Stomach (tissue), 9 donors: ENCODE measurements around the gene DDX39B. TPM values are rescaled to one million over a fixed set of nuclear protein-coding genes. Genes with fewer than 3 reads are reported as not detected.

Source experiments
- DNase-seq, 2 donors: peaks; one replicate each; pipeline versions ENCODE4 v3.0.0 to v3.0.0-alpha.2; 2013 to 2019
- H3K27ac ChIP-seq, 5 donors: fragments of 200-600 bp in 4 of 5; sonication (generic) in 4 of 5; one replicate each; pipeline ENCODE4 v1.5.1; 2013 to 2019; ENCODE audit warnings: mild to moderate bottlenecking in 1 of 5, moderate library complexity in 1 of 5
- H3K27me3 ChIP-seq, 3 donors: fragments of 200-600 bp; sonication (generic); one replicate each; pipeline ENCODE4 v1.5.1; 2017 to 2019; ENCODE audit warnings: mixed run types in 1 of 3
- H3K36me3 ChIP-seq, 4 donors: fragments of 200-600 bp; sonication (generic); 1 replicate in 3 of 4; 2 replicates in 1 of 4; pipeline ENCODE4 v1.5.1; 2016 to 2019
- H3K4me1 ChIP-seq, 4 donors: fragments of 200-600 bp; sonication (generic); one replicate each; pipeline ENCODE4 v1.5.1; 2016 to 2019
- H3K4me3 ChIP-seq, 4 donors: fragments of 200-600 bp; sonication (generic) in 3 of 4; one replicate each; pipeline ENCODE4 v1.5.1; 2016 to 2019; ENCODE audit warnings: mild to moderate bottlenecking in 1 of 4
- H3K9me3 ChIP-seq, 4 donors: fragments of 200-600 bp; sonication (generic); one replicate each; pipeline ENCODE4 v1.5.1; 2016 to 2019
- EP300 ChIP-seq: sonication (generic); formaldehyde crosslinking; IDR thresholded peaks from one replicate; pipeline ENCODE4 v1.6.1; 2017; ENCODE audit warnings: antibody characterized with exemption
- POLR2A ChIP-seq, 4 donors: fragments of 450-650 bp; IDR thresholded peaks; one replicate each; pipeline ENCODE4 v1.6.1; 2016; ENCODE audit warnings: antibody characterized with exemption in 4 of 4, control low read depth in 2 of 4, mild to moderate bottlenecking in 1 of 4, moderate library complexity in 1 of 4
- POLR2AphosphoS5 ChIP-seq, 3 donors: sonication (generic); formaldehyde crosslinking; IDR thresholded peaks; one replicate each; pipeline ENCODE4 v1.6.1; 2016; ENCODE audit warnings: antibody characterized with exemption in 3 of 3
- WGBS, 5 donors: extraction: QIAGEN DNeasy Blood & Tissue Kit in 3 of 5; methylation state at CpG; one replicate each; pipeline versions ENCODE4 v1.1.5 to v1.1.7; 2013 to 2018; 5-methylcytosine and 5-hydroxymethylcytosine counted together
- intact Hi-C: fragments of 100-400 bp; cut with DNase I; formaldehyde crosslinking; loops from one replicate; pipeline ENCODE4 v1.15.1; 2023; ENCODE audit warnings: low total_unique reads
- polyA plus RNA-seq, 3 donors: library from polyadenylated mRNA; stranded (reverse); fragments of 200-250 nt; gene quantifications; one replicate each; pipeline ENCODE4 v1.2.3, GENCODE V29; 2013
- total RNA-seq, 5 donors: library from RNA; depleted of rRNA; stranded (reverse); fragments of >200 nt; gene quantifications; one replicate each; pipeline versions ENCODE4 v1.1.0 to v1.2.3, GENCODE V29; 2014 to 2016
- TF ChIP-seq, protein P1 (sequence below), 7 experiments: fragments of 450-650 bp in 4 of 7; fragments of 200-600 bp in 3 of 7; sonication (generic) in 3 of 7; IDR thresholded peaks; one replicate each; pipeline ENCODE4 v1.5.1; 2016 to 2019; ENCODE audit warnings: antibody characterized with exemption in 7 of 7, control low read depth in 2 of 7, mild to moderate bottlenecking in 1 of 7
- donor health status: healthy with polysubstance abuse.
- donor health status: Bipolar disorder and iron deficiency.
- donor health status: healthy.

Gene DDX39B
- total and polyA plus RNA-seq, 8 donors = 198 to 445 (median 255) TPM

DNA sequence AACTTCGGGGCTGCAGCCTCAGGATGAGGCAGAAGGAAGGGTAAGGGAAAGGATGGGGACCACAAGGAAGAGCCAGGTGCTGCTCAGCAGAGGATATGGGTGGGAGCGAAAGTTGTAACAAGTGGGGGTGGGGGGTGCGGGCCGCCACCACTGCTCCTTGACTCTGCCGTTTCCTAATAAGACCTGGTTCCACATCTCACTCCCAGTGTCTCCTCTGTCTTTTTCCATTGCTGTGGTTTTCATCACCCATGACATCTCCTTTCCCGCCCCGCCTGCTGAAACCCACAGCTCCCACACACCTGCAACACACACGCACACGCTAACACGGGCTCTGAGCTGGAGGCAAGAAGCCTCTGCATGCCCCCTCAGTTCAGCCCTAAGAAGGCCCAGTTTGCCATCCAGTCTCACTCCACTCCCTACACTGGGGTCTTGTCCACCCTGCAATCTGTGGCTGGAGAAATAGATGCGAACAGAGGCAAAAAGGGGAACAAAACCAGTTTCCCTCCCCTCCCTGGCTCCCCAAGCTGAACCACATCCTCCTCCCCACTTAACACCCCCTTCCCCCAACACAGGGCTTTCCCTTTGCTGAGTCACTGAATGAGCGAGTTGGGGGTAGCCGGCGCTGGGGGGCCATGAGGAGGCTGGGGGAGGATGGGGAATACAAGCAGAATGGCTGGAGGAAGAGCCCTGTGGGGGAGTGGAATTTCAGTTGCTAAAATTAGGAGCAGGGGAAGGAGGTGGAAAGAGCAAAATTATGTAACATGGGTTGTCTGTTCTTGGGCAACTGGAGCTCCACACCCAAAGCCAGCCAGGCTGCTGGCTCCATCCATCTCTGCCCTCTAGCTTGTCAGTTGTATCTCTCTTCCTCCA is 17.1 kb upstream of the DDX39B start:
- DNase-seq = peak in 1 of 2 donors; percentile 52
- no peak for TF ChIP-seq EP300
- TF ChIP-seq POLR2A (IDR thresholded peaks at IDR 0.05) = no peak
- no peak for TF ChIP-seq POLR2AphosphoS5 (IDR thresholded peaks at IDR 0.05)
- TF ChIP-seq, protein P1, sequence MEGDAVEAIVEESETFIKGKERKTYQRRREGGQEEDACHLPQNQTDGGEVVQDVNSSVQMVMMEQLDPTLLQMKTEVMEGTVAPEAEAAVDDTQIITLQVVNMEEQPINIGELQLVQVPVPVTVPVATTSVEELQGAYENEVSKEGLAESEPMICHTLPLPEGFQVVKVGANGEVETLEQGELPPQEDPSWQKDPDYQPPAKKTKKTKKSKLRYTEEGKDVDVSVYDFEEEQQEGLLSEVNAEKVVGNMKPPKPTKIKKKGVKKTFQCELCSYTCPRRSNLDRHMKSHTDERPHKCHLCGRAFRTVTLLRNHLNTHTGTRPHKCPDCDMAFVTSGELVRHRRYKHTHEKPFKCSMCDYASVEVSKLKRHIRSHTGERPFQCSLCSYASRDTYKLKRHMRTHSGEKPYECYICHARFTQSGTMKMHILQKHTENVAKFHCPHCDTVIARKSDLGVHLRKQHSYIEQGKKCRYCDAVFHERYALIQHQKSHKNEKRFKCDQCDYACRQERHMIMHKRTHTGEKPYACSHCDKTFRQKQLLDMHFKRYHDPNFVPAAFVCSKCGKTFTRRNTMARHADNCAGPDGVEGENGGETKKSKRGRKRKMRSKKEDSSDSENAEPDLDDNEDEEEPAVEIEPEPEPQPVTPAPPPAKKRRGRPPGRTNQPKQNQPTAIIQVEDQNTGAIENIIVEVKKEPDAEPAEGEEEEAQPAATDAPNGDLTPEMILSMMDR (IDR thresholded peaks at IDR 0.05) = no peak
- Histone ChIP-seq H3K27ac (peak overlapping the region in 4 of 5 donors; percentile 54 to 82 (median 70)), H3K9me3 (no peaks in the 10 kb centered on the region), H3K27me3 (no peaks in the 10 kb centered on the region), H3K36me3 (peaks cover 24 to 61% (median 54%) of the 10 kb centered on the region in 4 donors), H3K4me3 (peak overlapping the region in 2 of 4 donors; percentile 0 to 1), H3K4me1 (peaks cover 4 to 63% (median 28%) of the 10 kb centered on the region in 4 donors)
- intact Hi-C loops = no loop called here
- WGBS, 5 donors = 74 to 83% (median 80%) methylated on average over 10 to 14 of the region's 14 CpGs

DNA sequence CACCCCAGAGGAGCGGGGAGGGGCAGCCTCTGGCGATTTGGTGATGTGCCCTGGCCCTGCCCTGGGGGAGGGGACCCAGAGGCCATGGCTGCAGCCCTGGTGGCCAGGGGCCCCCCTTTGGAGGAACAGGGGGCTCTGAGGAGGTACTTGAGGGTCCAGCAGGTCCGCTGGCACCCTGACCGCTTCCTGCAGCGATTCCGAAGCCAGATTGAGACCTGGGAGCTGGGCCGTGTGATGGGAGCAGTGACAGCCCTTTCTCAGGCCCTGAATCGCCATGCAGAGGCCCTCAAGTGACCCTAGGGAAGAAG is 16.5 kb upstream of the DDX39B start:
- DNase-seq = no peak
- Histone ChIP-seq H3K36me3 (peaks cover 24 to 67% (median 60%) of the 10 kb centered on the region in 4 donors), H3K4me3 (peak overlapping the region in 1 of 4 donors; percentile 0), H3K4me1 (peaks cover 4 to 65% (median 28%) of the 10 kb centered on the region in 4 donors), H3K27me3 (no peaks in the 10 kb centered on the region), H3K27ac (peak overlapping the region in 4 of 5 donors; percentile 54 to 82 (median 70)), H3K9me3 (no peaks in the 10 kb centered on the region)
- TF ChIP-seq POLR2A (IDR thresholded peaks at IDR 0.05) = no peak
- TF ChIP-seq, protein P1 (IDR thresholded peaks at IDR 0.05) = no peak
- TF ChIP-seq EP300 = no peak
- TF ChIP-seq POLR2AphosphoS5 (IDR thresholded peaks at IDR 0.05) = no peak
- intact Hi-C loops = no loop called here
- 76 to 89% (median 83%) methylated on average over 7 to 8 of the region's 8 CpGs for WGBS, 5 donors

DNA sequence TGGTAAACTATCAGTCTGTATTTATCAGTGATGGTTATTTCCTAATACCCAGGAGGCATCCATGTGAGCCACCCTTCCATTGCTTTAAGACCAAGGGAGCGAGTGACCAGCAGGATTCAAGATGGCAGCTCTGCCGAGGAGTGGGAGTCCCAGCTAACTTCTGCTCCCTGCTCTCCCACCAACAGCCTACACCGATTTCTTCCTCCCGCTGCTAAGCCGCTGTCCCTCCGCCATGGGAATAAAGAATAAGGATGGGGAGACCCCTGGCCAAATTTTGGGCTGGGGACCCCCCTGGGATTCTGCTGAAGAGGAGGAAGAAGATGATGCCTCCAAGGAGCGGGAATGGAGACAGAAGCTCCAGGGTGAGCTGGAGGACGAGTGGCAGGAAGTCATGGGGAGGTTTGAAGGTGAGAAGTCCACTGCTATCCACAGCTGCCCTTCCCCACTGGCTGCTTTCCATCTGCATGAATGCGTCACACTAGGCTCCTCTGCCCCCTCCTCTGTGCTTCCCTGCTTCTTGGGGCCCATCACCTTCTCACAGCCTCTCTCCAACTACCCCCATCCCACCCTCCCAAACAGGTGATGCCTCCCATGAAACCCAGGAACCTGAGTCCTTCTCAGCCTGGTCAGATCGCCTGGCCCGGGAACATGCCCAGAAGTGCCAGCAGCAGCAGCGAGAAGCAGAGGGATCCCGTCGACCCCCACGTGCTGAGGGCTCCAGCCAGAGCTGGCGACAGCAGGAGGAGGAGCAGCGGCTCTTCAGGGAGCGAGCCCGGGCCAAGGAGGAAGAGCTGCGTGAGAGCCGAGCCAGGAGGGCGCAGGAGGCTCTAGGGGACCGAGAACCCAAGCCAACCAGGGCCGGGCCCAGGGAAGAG is 15.9 kb upstream of the DDX39B start:
- Histone ChIP-seq H3K4me1 (peaks cover 4 to 64% (median 28%) of the 10 kb centered on the region in 4 donors), H3K9me3 (no peaks in the 10 kb centered on the region), H3K4me3 (no peak overlapping the region), H3K36me3 (peaks cover 24 to 71% (median 65%) of the 10 kb centered on the region in 4 donors), H3K27ac (peak overlapping the region in 4 of 5 donors; percentile 54 to 82 (median 70)), H3K27me3 (no peaks in the 10 kb centered on the region)
- intact Hi-C loops = no loop called here
- no peak for DNase-seq
- TF ChIP-seq, protein P1 (IDR thresholded peaks at IDR 0.05) = no peak
- no peak for TF ChIP-seq EP300
- TF ChIP-seq POLR2AphosphoS5 (IDR thresholded peaks at IDR 0.05) = no peak
- no peak for TF ChIP-seq POLR2A (IDR thresholded peaks at IDR 0.05)
- 73 to 83% (median 81%) methylated on average over 24 of the region's 24 CpGs for WGBS, 5 donors

DNA sequence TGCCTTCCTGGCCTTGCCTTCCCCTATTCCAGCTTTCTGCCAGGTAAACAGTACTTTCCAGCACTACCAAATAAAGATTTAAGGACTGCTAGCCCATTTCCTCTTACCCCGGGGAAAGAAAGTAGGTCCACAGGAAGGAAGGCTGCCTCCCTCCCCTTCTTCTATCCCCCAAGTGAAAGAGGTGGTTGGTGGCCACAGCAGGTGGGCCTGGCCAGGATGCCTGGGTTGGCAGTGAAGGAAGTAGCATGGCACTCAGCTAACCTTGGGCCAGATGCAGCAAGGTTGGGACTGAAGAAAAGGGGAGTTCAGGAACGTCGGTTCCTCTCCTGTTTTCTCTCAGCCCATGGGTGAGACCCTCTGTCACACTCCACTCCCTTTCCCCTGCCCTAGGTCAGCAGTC is 14.5 kb upstream of the DDX39B start:
- Histone ChIP-seq H3K36me3 (peaks cover 24 to 83% (median 74%) of the 10 kb centered on the region in 4 donors), H3K27me3 (no peaks in the 10 kb centered on the region), H3K27ac (no peak overlapping the region), H3K4me3 (no peak overlapping the region), H3K9me3 (no peaks in the 10 kb centered on the region), H3K4me1 (peaks cover 4 to 69% (median 30%) of the 10 kb centered on the region in 4 donors)
- 49 to 80% (median 69%) methylated on average over 3 of the region's 3 CpGs for WGBS, 5 donors
- TF ChIP-seq POLR2A (IDR thresholded peaks at IDR 0.05) (no peak), POLR2AphosphoS5 (IDR thresholded peaks at IDR 0.05) (no peak), EP300 (no peak)
- TF ChIP-seq, protein P1 (IDR thresholded peaks at IDR 0.05) = no peak
- no peak for DNase-seq
- intact Hi-C loops = no loop called here
